Superior temporal gyrus (tissue), 1 donor: ENCODE results near the gene SLC8A3.
A peak's percentile ranks its signal among the peaks of the same experiment; 100 is the strongest.

Source experiments
- DNase-seq: peaks from one replicate; pipeline ENCODE4 v3.0.0-alpha.2; 2016; ENCODE audit errors: extremely low spot score

SLC8A3 gene

DNA sequence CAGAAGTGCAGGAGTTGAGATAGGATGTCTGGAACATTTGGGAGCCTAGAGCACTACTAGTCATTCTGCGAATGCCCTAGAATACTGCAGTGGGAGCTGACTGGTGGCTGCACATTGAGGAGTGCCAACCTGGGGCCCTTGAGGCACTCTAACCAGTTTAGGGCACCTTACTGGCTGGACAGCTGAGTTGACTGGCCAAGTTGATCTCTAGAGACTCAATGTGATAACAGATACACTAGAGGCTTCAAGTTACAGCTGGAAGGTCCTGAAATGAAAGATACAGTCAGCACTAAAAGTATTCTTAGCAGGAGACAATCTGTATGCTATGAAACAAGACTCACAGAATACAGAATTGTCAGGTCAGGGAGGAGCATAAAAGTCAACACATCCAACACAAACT lies 8.0 kb downstream of the SLC8A3 start:
- DNase-seq: no peak

DNA sequence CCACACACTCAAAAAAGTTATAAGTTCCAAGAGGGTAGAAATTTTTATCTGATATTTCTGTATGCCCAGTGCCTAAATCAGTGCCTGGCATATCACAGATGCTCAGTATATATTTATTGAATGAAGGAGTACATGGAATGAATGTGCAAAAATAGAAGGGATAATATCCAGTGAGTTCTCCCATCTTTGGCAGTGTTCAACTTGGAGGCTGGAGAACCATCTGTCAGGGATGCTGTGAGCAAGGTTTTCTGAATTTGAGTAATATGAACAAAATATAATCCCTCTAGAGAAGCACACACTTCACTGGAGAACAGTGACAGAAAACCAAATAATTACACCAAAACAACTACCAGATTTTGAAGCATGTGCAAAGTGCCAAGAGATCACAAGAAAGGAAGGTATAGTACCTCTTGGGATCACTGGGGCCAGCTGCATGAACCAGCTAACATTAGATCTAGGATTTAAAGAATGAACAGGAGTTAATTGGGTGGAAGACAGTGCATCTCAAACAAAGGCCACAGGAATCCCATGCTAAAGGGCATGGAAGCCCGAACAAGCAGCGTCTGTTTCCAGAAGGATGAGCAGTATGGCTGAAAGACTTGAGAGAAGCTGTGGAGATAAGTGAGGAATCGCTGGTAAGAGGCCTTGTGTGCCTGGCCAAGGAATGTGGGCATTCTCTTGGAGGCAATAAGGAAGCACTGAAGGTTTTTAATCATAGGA lies 11.5 kb downstream of the SLC8A3 start:
- DNase-seq: peak; percentile 48

DNA sequence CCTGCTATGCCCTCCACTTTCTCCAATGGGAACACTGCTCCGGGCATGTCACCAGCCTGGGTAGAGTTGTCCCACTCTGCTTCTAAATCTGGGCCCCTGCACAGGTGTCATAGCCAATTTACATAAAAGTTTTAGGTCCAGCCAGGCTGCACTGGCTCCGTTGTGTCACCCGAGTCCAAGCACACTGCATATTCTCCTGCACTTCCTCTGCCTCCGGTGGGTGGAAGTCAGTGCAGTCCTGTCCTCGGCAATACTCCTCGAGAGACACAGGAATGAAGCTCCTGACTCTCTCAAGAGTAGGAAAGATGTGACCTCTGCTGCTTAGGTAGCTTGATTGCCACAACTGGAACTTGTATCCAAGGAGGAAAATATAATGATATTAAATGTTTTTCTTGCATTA lies 15.2 kb downstream of the SLC8A3 start:
- DNase-seq: no peak

DNA sequence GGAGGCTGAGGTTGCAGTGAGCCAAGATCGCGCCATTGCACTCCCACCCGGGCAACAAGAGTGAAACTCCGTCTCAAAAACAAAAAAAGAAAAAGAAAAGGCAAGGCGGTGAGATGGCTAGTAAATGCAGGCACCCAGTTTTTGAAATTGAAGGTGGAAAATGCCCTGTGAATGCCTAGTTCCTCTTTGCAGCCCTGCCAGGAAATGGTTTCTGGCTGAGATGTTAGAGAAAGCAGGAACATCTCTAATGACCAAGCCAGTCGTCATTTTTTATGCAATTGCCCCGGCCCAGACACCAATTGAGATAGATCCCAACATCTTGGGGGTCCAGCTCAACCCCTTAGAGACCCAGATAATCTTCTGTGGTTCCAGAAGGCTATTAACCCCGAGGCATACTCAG lies 17.0 kb downstream of the SLC8A3 start:
- no peak for DNase-seq

DNA sequence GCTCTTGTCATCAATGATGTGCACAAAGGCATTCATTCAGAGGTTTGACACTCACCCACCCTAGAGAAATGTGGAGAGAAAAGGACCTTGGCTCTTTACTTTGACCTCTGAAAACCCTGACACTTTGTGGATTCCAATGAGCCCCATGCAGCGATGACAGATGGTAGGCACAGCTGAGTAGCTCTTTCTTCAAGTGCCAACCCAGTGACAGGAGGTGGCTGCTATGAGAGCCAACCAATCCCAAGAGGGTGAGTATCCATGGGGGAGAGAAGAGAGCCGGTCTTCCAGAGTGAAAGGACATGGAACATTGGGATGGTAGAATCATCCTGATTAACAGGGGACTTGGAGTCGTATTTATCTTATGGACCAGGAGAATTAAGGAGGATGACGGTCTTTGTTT lies 17.8 kb downstream of the SLC8A3 start:
- no peak for DNase-seq

DNA sequence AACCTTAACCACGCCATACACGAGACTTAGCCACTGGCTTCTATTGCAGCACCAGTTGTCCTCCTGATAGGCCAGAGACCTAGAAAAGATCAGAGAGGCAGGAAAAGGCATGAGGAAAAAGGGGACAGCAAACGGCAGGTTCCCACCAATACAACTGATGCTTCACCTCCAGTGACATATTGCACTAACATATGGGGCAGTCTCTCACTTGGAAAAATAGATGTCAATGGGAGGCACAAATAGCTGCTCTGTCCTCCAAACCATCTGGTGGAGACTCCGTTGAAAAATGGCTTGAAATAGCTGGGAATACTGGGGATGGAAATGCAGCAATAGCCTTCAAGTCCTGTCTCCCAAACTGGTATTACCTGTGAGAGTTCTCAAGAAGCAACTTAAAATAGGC lies 20.3 kb downstream of the SLC8A3 start:
- DNase-seq: no peak

DNA sequence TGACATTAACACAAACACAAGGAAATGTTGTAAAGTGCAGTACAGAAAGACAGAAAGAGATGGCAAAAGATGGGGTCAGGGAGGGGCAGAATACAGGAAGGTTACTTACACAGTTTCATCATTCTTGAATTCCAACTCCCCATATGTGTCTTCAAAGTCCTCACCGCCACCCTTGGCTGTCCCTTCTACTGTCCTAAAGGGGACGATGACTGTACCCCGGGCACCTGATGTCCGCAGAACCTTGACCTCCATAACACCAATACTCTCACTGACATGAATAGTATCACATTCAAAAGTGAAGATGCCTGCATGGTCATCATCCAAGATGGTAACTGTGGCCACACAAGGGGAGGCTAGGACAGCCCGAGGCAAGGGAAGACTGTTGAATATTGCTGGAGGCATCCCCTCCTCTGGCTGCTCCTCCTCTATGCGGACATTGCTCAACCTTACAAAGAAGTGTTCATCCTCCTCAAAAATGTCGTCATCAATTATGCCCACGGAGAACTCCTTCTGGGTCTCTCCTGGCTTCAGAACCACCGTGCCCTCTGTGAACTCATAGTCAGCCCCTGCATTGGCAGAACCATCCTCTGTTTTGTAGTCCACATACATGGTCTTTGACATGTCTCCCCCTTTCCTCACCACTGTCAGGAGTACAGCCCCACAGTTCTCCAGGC lies 22.1 kb downstream of the SLC8A3 start:
- no peak for DNase-seq

DNA sequence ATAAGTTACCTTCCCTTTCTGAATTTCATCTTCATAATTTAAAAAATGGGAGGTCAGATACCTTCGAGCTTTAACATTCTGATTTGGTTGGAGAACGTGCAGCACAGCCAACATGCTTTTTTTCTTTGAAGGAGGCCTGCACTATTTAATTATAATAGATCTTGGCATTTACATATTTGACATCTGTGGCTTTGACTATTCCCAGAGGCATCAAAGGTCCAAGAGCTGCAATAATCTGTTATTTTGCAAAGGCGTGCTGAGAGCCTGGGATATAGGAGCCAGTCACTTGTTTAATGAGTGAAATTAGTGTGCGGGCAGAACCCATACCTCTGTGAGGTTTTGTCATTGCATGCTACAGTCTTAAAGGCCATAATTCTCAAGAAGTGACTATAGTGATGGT lies 26.4 kb downstream of the SLC8A3 start:
- DNase-seq: no peak

DNA sequence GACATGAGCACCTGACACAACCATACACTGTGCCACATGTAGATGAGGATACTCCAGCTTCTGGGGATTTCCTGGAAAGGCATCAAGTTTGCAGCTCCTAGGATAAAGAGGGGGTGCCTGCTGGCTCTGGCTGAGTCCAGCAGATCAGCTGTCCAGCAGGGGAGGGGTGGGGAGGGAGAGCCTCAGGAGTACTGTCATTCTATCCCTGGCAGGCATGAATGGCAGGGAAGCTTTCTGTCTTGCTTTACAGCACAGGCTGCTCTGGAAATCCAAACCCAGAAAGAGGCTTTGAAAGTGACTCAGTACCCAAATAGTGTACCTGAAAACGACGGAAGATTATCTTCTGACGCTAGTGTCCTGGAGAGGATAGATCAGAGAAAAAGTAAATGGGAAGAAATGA lies 32.2 kb downstream of the SLC8A3 start:
- DNase-seq: no peak

DNA sequence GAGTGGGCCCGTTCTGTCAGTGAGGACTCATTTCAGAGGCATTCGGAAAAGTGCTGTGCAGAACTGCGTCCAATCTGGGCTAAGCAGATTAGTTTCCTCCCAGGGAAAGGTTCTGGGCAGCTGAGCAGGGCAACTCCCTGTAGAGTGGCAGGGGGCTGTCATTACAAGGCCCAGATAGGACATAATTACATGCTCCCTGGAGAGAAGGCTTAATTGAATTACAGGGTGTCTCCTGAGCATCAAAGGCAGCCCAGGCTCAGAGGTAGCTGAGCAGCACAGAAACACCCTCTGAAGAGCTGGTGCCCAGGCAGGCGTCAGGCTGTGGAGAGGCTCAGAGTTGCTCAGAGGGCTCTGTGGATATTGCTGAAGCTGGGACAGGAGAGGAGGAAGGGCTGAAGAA lies 36.0 kb downstream of the SLC8A3 start:
- DNase-seq: no peak

DNA sequence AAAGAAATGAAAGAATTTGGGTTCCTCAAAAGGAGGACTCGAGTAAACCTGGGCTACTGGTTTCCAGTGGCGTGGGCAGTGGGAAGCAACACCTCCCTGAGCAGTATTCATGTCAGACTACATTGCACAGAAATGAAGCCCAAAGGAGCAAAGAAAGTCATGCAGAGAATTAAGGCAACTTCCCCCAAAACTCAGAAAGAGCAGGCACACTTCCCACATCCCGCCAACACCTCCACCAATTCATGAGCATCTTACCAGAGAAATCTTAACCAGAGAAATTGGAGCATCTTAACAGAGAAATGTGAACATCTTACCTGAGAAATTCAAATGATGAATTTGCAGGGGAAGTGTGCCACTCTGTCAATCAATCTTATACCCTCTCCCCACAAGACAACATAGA lies 36.7 kb downstream of the SLC8A3 start:
- no peak for DNase-seq

DNA sequence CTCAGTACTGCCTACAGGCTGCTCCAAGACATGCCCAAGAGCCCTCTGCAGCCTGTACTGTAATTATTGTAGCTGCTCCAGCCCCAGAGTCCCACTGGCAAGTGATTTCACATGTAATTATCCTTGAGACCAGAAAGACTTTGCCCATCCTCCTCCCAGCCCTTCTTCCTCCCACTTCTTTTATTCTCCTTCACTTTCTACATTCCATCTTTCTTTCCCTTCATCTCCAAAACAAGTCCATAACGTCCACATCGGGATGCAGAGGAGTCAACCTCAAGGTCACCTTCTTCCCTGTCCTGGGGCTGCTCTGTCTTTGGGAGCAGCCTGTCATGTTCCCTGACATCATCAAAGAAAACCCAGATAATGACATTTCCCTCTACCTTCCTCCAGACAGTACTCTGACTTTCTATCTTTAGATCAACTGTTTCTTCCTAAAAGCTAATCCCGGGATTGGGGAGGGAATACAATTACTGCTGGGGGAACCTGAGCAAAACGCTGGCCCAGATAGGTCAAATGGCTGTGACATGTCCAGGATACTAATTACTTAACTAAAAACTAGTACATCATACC lies 39.1 kb downstream of the SLC8A3 start:
- no peak for DNase-seq

DNA sequence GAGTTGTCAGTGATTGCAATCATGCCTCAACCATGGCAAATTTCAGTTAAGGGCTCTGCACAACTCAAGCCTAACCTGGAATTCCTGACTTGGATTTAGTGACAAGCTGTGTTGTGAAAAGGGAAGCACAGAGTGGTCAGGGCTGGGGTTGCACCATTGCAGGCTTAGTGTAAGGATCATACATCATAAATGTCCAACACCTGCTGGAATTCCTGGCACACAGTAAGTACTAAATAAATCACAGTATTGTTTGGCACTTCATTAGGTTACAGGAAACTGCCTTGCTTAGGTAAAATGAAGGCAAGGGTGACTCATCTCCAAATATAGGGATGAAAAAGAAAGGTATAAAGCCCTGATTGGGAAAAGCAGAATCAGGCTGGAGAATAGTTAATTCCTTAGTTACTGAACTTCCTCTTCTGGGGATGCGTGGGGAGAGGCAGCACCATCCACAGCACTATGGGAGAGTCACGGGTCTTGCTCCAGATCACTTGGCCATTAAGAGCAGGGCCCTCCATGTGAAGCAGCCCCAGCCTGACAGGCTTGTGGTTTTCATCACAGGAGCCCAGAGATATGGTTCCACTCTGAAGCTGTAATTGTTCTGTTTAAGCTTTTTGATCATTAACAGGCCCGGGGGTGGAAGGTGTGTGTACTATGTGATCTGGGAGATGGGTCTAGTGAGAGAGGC lies 39.7 kb downstream of the SLC8A3 start:
- DNase-seq: no peak

DNA sequence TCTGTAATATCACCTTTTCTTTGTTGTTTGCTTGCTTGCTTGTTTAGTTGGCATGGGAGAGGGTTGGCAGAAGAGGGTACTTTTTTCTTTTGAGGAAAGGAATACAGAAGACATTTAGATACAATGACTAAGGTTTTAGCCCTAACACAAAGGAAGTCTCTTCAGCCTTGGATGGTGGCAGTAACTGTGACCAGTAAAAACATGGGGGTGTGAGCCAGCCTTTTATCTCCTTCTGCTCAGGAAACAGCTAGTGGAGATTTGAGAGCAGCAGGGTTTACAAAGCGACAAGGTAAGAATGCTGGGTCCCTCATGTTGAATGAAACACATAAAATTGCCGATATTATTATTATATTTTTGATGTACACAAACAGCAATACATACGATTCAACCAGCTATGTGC lies 40.4 kb downstream of the SLC8A3 start:
- no peak for DNase-seq

DNA sequence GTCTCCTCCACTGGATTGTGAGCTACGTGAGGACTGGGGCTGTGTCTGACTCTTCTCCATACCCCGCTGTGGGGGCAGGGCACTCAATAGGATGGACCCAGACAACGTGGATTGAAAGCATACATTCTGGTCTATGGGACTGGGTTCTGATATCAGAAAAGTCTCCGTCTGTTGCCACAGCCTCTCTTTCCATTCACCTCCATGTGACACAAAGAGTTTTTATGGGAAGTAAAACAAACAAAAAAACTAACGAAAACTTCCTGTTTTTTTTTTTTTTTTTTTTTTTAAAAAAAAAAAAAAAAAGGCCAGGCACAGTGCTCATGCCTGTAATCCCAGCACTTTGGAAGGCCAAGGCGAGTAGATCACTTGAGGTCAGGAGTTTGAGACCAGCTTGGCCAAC lies 44.7 kb downstream of the SLC8A3 start:
- DNase-seq: no peak

DNA sequence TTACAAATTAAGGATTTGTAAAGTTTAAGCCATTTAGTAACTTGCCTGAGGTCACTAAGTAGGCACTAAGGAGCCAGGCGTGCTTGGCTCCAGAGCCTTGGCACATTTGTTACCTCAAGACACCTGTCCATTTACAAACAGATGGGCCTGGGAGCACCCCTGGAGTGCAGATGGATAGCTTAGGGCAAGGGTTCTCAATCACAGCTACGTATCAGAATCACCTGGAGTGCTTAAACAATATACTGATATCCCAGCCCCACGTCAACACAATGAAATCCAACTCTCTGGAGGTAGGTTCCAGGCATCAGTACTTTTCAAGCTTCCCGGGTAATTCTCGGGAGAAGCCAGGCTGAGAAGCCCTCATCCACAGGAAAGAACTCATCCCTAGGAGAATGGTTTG lies 45.4 kb downstream of the SLC8A3 start:
- DNase-seq: no peak

DNA sequence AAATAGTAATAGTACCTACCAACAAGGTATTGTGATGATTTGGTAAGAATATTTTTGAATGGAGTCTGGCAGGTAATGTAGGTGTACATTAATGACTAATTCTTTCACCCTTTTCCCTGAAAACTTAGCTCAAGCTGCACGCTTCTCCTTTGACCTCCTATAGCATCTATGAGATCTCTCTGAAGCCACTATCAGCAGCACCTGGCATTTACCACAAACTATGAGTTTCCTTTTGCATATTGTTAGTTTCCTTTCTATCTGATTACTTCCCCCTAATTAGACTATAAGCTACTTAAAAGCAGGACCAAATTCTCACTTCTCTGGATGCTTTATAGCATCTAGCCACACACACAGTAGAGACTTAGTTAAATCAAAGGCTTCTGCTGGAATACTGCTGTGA lies 48.1 kb downstream of the SLC8A3 start:
- DNase-seq: no peak

DNA sequence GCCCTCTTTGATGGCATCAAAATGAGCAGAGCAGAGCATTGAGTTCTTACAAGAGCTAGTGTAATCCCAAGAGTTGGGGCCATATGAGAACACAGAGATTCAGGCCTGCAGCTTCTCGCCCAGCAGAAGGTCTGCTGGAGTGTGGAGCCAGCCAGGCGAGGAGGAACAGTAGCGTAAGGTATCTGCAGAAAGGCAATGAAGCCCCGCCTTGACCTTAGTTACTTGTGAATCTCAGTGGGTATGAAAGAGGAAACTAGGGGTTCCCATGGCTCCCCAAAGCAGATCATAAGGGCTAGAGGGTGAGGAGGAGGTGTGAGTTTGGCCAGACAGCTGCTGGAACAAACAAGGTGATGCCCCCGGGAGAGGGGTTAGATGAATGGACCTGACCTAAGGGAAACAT lies 49.4 kb downstream of the SLC8A3 start:
- no peak for DNase-seq

DNA sequence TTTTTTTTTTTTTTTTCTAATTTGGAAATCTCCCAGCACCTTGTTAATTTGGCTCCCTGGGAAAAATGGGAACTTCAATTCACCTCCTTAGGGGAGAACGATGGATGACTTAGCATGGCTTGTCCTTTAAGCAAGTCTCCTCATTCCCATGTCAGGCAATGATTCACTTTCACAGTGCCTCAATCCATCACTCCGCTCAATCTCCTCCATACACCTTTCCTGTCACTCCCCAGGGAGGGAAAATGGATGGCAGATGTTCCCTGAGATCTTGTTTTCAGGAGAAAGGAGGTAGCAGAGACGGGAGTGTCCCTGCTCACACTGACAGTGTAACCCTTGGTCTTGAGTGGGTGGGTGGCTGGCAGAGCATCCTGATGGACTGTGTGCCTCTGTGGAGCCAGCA lies 51.0 kb downstream of the SLC8A3 start:
- no peak for DNase-seq

DNA sequence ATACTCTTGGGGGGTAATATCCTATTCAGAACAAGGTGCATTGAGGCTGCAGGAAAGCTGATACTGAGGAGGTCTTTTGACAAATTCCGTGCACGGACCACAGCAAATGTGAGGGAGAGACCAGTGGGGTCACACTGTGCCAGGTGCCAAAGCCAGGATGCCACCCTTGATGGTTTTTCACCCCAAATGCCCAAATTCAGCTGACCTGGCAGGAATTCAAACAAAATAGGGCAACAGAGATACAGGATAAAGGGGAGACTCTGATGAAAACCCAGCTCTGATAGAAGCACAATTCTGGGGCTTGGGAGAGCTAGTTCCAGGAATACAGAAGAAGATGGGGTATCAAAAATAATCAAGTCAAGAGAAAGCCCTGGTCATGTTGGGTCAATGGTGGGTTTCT lies 55.3 kb downstream of the SLC8A3 start:
- DNase-seq: no peak

DNA sequence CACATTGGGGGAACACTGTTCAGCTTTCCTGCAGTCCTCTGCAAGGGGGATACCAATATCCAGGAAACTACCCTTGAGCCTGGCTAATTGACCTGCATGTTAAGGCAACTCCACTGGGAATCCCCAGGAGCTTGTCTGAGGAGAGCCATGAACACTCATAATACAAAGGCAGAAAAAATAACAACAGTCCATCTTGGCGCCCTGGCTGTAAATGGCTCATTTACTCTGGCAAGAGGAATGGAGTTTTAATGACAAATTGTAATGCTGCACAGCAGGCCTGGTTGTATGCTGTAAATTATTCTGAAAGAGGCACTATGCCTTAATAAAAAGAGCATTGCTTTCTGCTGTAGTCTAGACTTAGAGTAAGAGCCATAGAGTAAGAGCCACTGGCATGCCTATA lies 58.3 kb downstream of the SLC8A3 start:
- no peak for DNase-seq

DNA sequence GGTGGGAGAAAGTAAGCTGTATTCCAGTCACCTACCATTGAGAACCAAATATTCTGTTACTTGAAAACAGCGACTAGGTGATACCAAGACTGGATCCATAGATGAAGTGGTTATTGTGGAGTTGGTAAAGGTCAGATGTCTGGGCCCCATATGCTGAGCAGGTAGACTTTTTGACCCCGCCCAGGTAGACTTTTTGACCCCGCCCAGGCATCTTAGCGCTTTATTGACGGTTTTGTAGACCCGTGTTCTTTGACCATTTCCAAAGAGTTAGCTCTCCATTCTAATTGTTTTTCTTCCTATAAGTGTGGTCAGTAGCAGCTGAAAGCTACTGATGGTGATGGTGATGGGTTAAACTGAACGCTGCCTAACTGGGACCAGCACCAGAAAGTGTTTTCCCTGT lies 61.6 kb downstream of the SLC8A3 start:
- no peak for DNase-seq

DNA sequence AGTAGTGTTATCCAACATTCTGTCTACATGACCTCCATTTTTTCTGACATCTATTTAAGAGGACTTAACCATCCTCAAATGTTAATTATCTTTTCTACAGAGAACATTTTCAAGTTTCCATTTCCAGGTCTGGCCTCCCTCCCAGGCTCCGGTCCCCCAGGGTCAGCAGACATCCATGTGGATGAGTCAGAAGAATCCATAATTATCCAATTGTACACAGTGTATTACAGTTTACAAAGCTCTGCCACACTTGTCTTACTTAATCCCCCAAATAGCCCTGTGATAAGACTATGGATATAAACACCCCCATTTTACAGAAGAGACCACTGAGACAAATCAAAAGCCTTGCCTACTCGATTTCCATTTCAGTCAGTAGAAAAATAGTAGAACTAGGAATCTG lies 65.0 kb downstream of the SLC8A3 start:
- DNase-seq: no peak
